HepG2 (cell line): ENCODE results near the gene ASAP2. TPM values are rescaled to one million over a fixed set of nuclear protein-coding genes. Genes with fewer than 3 reads are reported as not detected.

Experiments
- ATAC-seq: fragments of 200-7000 bp; cut with Tn5 transposase; 3 replicates; pipeline ENCODE4 v1.9.1; 2020; ENCODE audit warnings: mild to moderate bottlenecking, moderate library complexity
- BruUV-seq: library from RNA; stranded (reverse); fragments of 400-500 nt; replicated peaks from 2 replicates; lab custom pipeline; 2021; lab: Mats Ljungman, UMichigan
- CTCF ChIA-PET: fragments of 300-600 bp; formaldehyde crosslinking; extraction: SDS; loops from one replicate; lab custom pipeline; 2021; ENCODE audit warnings: low total read pairs, inconsistent platforms, low intra/inter-chr PET ratio; lab: Yijun Ruan, JAX
- POLR2A ChIA-PET: fragments of 350-600 bp; sonication (Branson Sonifier 250); formaldehyde crosslinking; loops from one replicate; lab custom pipeline; 2020; ENCODE audit warnings: antibody characterized with exemption, inconsistent platforms; lab: Yijun Ruan, JAX
- DNase-seq: peaks from one replicate; pipeline ENCODE4 v3.0.0-alpha.2; 2015; ENCODE audit warnings: low spot score
- FAIRE-seq: peaks from 3 replicates; lab custom pipeline; 2011; peaks lifted over from hg19 to GRCh38; lab: Jason Lieb, UNC
- H2AFZ ChIP-seq: one replicate; pipeline ENCODE4 v1.6.1; 2011; ENCODE audit warnings: low read length, inconsistent platforms
- H3K27ac ChIP-seq: fragments of 300-600 bp; 3 replicates; pipeline ENCODE4 v1.8.0; 2011; ENCODE audit warnings: mixed run types, mild to moderate bottlenecking, mixed read lengths, low read length, inconsistent platforms; ENCODE audit not compliant: insufficient read depth; ENCODE audit errors: extremely low read length
- H3K27me3 ChIP-seq, 2 experiments: fragments of 200-600 bp in 1 of 2; 2 replicates in 1 of 2; 3 replicates in 1 of 2; pipeline versions ENCODE4 v1.6.0 to v1.8.0; 2011; ENCODE audit warnings: low read length in 2 of 2, mild to moderate bottlenecking in 2 of 2, moderate library complexity in 2 of 2, inconsistent platforms in 1 of 2; ENCODE audit not compliant: insufficient read depth in 2 of 2, control insufficient read depth in 1 of 2
- H3K36me3 ChIP-seq, 2 experiments: fragments of 200-600 bp in 1 of 2; replicated peaks in 1 of 2; 2 replicates in 1 of 2; 3 replicates in 1 of 2; pipeline versions ENCODE4 v1.5.1 to v1.8.0; 2011; ENCODE audit warnings: low read length in 2 of 2, inconsistent platforms in 1 of 2; ENCODE audit not compliant: insufficient read depth in 2 of 2, control insufficient read depth in 1 of 2
- H3K4me1 ChIP-seq: 2 replicates; pipeline ENCODE4 v1.5.1; 2012; ENCODE audit warnings: low read length, inconsistent platforms; ENCODE audit not compliant: insufficient read depth
- H3K4me2 ChIP-seq: 2 replicates; pipeline ENCODE4 v1.6.0; 2011; ENCODE audit warnings: low read depth, low read length, inconsistent platforms
- H3K4me3 ChIP-seq, 3 experiments: fragments of 200-600 bp in 1 of 3; sonication (generic), shearing (Covaris generic) in 1 of 3; replicated peaks in 1 of 3; 2 replicates each; pipeline ENCODE4 v1.5.1; 2011 to 2016; ENCODE audit warnings: low read length in 3 of 3, inconsistent platforms in 2 of 3, low read depth in 2 of 3, mild to moderate bottlenecking in 2 of 3, control low read depth in 1 of 3, mixed read lengths in 1 of 3; ENCODE audit not compliant: insufficient read depth in 1 of 3
- H3K79me2 ChIP-seq: one replicate; pipeline ENCODE4 v1.6.1; 2011; ENCODE audit warnings: low read length, inconsistent platforms; ENCODE audit not compliant: insufficient read depth
- H3K9ac ChIP-seq: 2 replicates; pipeline ENCODE4 v1.6.0; 2011; ENCODE audit warnings: mild to moderate bottlenecking, low read depth, low read length, inconsistent platforms; ENCODE audit not compliant: insufficient read depth
- H3K9me3 ChIP-seq: 2 replicates; pipeline ENCODE4 v1.5.1; 2012; ENCODE audit warnings: mild to moderate bottlenecking, low read length
- H4K20me1 ChIP-seq: 2 replicates; pipeline ENCODE4 v1.6.0; 2011; ENCODE audit warnings: inconsistent platforms, mild to moderate bottlenecking, low read length, moderate library complexity; ENCODE audit not compliant: insufficient read depth
- ATF1 ChIP-seq: IDR thresholded peaks from 2 replicates; pipeline ENCODE4 v1.6.1; 2016; ENCODE audit warnings: mild to moderate bottlenecking, control low read depth
- IRF9 ChIP-seq: sonication (generic); formaldehyde crosslinking; IDR thresholded peaks from 2 replicates; pipeline ENCODE4 v1.8.0; 2022; ENCODE audit warnings: missing genetic modification reagents, mild to moderate bottlenecking, borderline replicate concordance
- MLLT10 ChIP-seq: sonication (generic); formaldehyde crosslinking; IDR thresholded peaks from 2 replicates; pipeline ENCODE4 v1.4.0; 2020; ENCODE audit warnings: missing genetic modification reagents
- MYC ChIP-seq: sonication (generic); formaldehyde crosslinking; IDR thresholded peaks from 2 replicates; pipeline ENCODE4 v1.9.0; 2021; ENCODE audit warnings: missing genetic modification reagents, borderline replicate concordance
- TFE3 ChIP-seq: IDR thresholded peaks from 2 replicates; pipeline ENCODE4 v1.6.1; 2016
- TMF1 ChIP-seq: sonication (generic); formaldehyde crosslinking; IDR thresholded peaks from 2 replicates; pipeline ENCODE4 v1.8.1; 2022; ENCODE audit warnings: low read depth, missing genetic modification reagents
- ZBTB4 ChIP-seq: sonication (generic); formaldehyde crosslinking; IDR thresholded peaks from 2 replicates; pipeline ENCODE4 v1.4.0; 2020; ENCODE audit warnings: missing genetic modification reagents, mild to moderate bottlenecking, borderline replicate concordance
- ZC3H13 ChIP-seq: sonication (generic); formaldehyde crosslinking; IDR thresholded peaks from 2 replicates; pipeline ENCODE4 v1.8.1; 2023; ENCODE audit warnings: mild to moderate bottlenecking, missing genetic modification reagents, moderate library complexity
- ZFP41 ChIP-seq: sonication (generic); formaldehyde crosslinking; IDR thresholded peaks from 2 replicates; pipeline ENCODE4 v1.4.0; 2020; ENCODE audit warnings: mild to moderate bottlenecking, missing genetic modification reagents, borderline replicate concordance
- ZNF337 ChIP-seq: sonication (generic); formaldehyde crosslinking; IDR thresholded peaks from 2 replicates; pipeline ENCODE4 v1.5.1; 2020; ENCODE audit warnings: missing genetic modification reagents, low read depth, mild to moderate bottlenecking, borderline replicate concordance
- ZNF543 ChIP-seq: sonication (generic); formaldehyde crosslinking; IDR thresholded peaks from 2 replicates; pipeline ENCODE4 v1.4.0; 2020; ENCODE audit warnings: mild to moderate bottlenecking, missing genetic modification reagents
- ZNF83 ChIP-seq: sonication (generic); formaldehyde crosslinking; IDR thresholded peaks from 2 replicates; pipeline ENCODE4 v1.4.0; 2020; ENCODE audit warnings: missing genetic modification reagents, mild to moderate bottlenecking, borderline replicate concordance
- WGBS: methylation state at CpG from one replicate; pipeline ENCODE4 v1.1.6; 2017; ENCODE audit warnings: low lambda C conversion rate; 5-methylcytosine and 5-hydroxymethylcytosine counted together
- in situ Hi-C: cut with HindIII; loops from 2 replicates; pipeline ENCODE4 v1.10.0; 2017; ENCODE audit warnings: low pct_unique_long_range_greater_than_20kb; ENCODE audit not compliant: extremely low pct_ligation_motif_present
- intact Hi-C: fragments of 100-400 bp; cut with micrococcal nuclease; formaldehyde crosslinking; loops from one replicate; pipeline ENCODE4 v1.10.0; 2022; ENCODE audit not compliant: unreplicated experiment
- polyA plus RNA-seq, 8 experiments: library from polyadenylated mRNA; depleted of rRNA in 3 of 8; stranded (reverse) in 7 of 8; unstranded in 1 of 8; fragments of >200 nt; fragmentation: Illumina TruSeq in 4 of 8; extraction: Trizol in 4 of 8; gene quantifications; 2 replicates each; pipeline versions ENCODE4 v1.2.1 to v1.2.3, GENCODE V29; 2011 to 2016; ENCODE audit warnings: low read depth in 4 of 8, missing spikeins in 1 of 8, mixed read lengths in 1 of 8; ENCODE audit not compliant: insufficient read depth in 1 of 8
- total RNA-seq, 5 experiments: library from RNA; depleted of rRNA; stranded (reverse); fragments of >200 nt; fragmentation: Illumina TruSeq; extraction: Trizol; gene quantifications; 2 replicates each; pipeline ENCODE4 v1.2.3, GENCODE V29; 2016; ENCODE audit warnings: low read depth in 1 of 5
- TF ChIP-seq, protein P1 (sequence below): IDR thresholded peaks from 2 replicates; pipeline ENCODE4 v1.6.1; 2016; ENCODE audit warnings: low read depth, control low read depth
- TF ChIP-seq, protein P2 (sequence below): sonication (generic); formaldehyde crosslinking; IDR thresholded peaks from 2 replicates; pipeline ENCODE4 v1.4.0; 2020; ENCODE audit warnings: low read depth, mild to moderate bottlenecking, missing genetic modification reagents

Gene ASAP2
- total and polyA plus RNA-seq, 2 of the 13 experiments (the other 11 are each of a cell fraction or from before 2014, with no cell fraction given) = 7.3 to 22.3 TPM

GRCh38 chr2:9288681-9289338, 82.2 kb downstream of the ASAP2 start:
- H3K9ac ChIP-seq = no peak overlapping the region
- H3K4me3 ChIP-seq = no peak overlapping the region
- no peak overlapping the region for H3K27ac ChIP-seq
- no TSS peak for BruUV-seq
- in situ Hi-C loops = no loop called here
- no peaks in the 10 kb centered on the region for H3K36me3 ChIP-seq
- H3K79me2 ChIP-seq = peaks cover 2% of the 10 kb centered on the region
- no peak overlapping the region for H2AFZ ChIP-seq
- H3K27me3 ChIP-seq = no peaks in the 10 kb centered on the region
- TF ChIP-seq ZBTB4 (CRISPR knock-in tag) = no peak
- TF ChIP-seq ZNF337 (CRISPR knock-in tag) = no peak
- no peak for TF ChIP-seq ZNF543
- TF ChIP-seq ATF1 (CRISPR knock-in tag) = no peak
- no peak for TF ChIP-seq TFE3
- TF ChIP-seq ZNF83 (CRISPR knock-in tag) = no peak
- TF ChIP-seq IRF9 (CRISPR knock-in tag) = no peak
- TF ChIP-seq MYC (CRISPR knock-in tag) = no peak
- TF ChIP-seq ZFP41 = no peak
- TF ChIP-seq, protein P1, sequence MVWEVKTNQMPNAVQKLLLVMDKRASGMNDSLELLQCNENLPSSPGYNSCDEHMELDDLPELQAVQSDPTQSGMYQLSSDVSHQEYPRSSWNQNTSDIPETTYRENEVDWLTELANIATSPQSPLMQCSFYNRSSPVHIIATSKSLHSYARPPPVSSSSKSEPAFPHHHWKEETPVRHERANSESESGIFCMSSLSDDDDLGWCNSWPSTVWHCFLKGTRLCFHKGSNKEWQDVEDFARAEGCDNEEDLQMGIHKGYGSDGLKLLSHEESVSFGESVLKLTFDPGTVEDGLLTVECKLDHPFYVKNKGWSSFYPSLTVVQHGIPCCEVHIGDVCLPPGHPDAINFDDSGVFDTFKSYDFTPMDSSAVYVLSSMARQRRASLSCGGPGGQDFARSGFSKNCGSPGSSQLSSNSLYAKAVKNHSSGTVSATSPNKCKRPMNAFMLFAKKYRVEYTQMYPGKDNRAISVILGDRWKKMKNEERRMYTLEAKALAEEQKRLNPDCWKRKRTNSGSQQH = no peak
- TF ChIP-seq ZC3H13 (CRISPR knock-in tag) = no peak
- no peak for TF ChIP-seq MLLT10 (CRISPR knock-in tag)
- TF ChIP-seq, protein P2, sequence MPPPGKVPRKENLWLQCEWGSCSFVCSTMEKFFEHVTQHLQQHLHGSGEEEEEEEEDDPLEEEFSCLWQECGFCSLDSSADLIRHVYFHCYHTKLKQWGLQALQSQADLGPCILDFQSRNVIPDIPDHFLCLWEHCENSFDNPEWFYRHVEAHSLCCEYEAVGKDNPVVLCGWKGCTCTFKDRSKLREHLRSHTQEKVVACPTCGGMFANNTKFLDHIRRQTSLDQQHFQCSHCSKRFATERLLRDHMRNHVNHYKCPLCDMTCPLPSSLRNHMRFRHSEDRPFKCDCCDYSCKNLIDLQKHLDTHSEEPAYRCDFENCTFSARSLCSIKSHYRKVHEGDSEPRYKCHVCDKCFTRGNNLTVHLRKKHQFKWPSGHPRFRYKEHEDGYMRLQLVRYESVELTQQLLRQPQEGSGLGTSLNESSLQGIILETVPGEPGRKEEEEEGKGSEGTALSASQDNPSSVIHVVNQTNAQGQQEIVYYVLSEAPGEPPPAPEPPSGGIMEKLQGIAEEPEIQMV (CRISPR knock-in tag) = no peak
- TF ChIP-seq TMF1 (CRISPR knock-in tag) = no peak
- ATAC-seq (no peak), DNase-seq (no peak), FAIRE-seq (no peak)
- H3K9me3 ChIP-seq = no peaks in the 10 kb centered on the region
- CTCF ChIA-PET = no interaction called here
- intact Hi-C loops = no loop called here
- H3K4me1 ChIP-seq = peaks cover 23% of the 10 kb centered on the region
- WGBS = 93% methylated on average over 5 of the region's 5 CpGs
- POLR2A ChIA-PET = no interaction called here
- H4K20me1 ChIP-seq = no peaks in the 10 kb centered on the region
- no peak overlapping the region for H3K4me2 ChIP-seq
